ENCODE results near the gene NKAPD1. TPM values are rescaled to one million over a fixed set of nuclear protein-coding genes. Genes with fewer than 3 reads are reported as not detected.

Gene NKAPD1
- polyA plus RNA-seq, 4 donors, result 48.8 to 61.1 (median 55.4) TPM

GRCh38 chr11:112134473-112134872, 60.4 kb downstream of the NKAPD1 start:
- no peak for DNase-seq (ENCODE audit: low read depth in 4 of 4, low spot score in 2 of 4)

Other genes with a start within 250 kb of the NKAPD1 start
- 10 to 100 TPM; 38.2 to 47.6 (median 42.6) TPM for gene ALG9, start 202.7 kb upstream of the NKAPD1 start, polyA plus RNA-seq (ENCODE audit: insufficient read length in 4 of 4)
- 1 to 10 TPM; 5.1 to 6.1 (median 5.6) TPM for gene FDXACB1, start 195.1 kb upstream of the NKAPD1 start, polyA plus RNA-seq (ENCODE audit: insufficient read length in 4 of 4)
- 10 to 100 TPM; 39.9 to 51.3 (median 43.6) TPM for gene CFAP68, start 194.8 kb upstream of the NKAPD1 start, polyA plus RNA-seq (ENCODE audit: insufficient read length in 4 of 4)
- 10 to 100 TPM; 46.4 to 69.2 (median 52.6) TPM for gene CRYAB, start 162.5 kb upstream of the NKAPD1 start, polyA plus RNA-seq (ENCODE audit: insufficient read length in 4 of 4)
- 1 to 10 TPM; 1.8 to 3.1 (median 2.3) TPM for gene HSPB2, start 161.6 kb upstream of the NKAPD1 start, polyA plus RNA-seq (ENCODE audit: insufficient read length in 4 of 4)
- gene C11orf52, start 155.4 kb upstream of the NKAPD1 start, polyA plus RNA-seq (ENCODE audit: insufficient read length in 4 of 4), result 10 to 100 TPM in 3 of 4 donors, 1 to 10 TPM in 1; 9.7 to 14.4 (median 12.9) TPM
- gene DIXDC1, start 137.0 kb upstream of the NKAPD1 start, polyA plus RNA-seq (ENCODE audit: insufficient read length in 4 of 4), result 10 to 100 TPM; 19.2 to 20.7 (median 20.0) TPM
- gene DLAT, start 48.9 kb upstream of the NKAPD1 start, polyA plus RNA-seq (ENCODE audit: insufficient read length in 4 of 4), result 10 to 100 TPM; 46.3 to 56.9 (median 48.9) TPM
- gene PIH1D2, start 282 bp upstream of the NKAPD1 start, polyA plus RNA-seq (ENCODE audit: insufficient read length in 4 of 4), result 10 to 100 TPM in 3 of 4 donors, 1 to 10 TPM in 1; 7.6 to 13.7 (median 11.0) TPM
- 10 to 100 TPM; 65.0 to 88.9 (median 76.5) TPM for gene TIMM8B, start 12.5 kb downstream of the NKAPD1 start, polyA plus RNA-seq (ENCODE audit: insufficient read length in 4 of 4)
- gene SDHD, start 12.6 kb downstream of the NKAPD1 start, polyA plus RNA-seq (ENCODE audit: insufficient read length in 4 of 4), result 100 to 1,000 TPM; 162 to 223 (median 180) TPM
- gene IL18, start 89.8 kb downstream of the NKAPD1 start, polyA plus RNA-seq (ENCODE audit: insufficient read length in 4 of 4), result 10 to 100 TPM in 2 of 4 donors, 1 to 10 TPM in 2; 4.3 to 15.4 (median 9.4) TPM
- gene TEX12, start 93.1 kb downstream of the NKAPD1 start, polyA plus RNA-seq (ENCODE audit: insufficient read length in 4 of 4), result under 1 TPM; 0.18 to 0.52 (median 0.24) TPM
- gene BCO2, start 101.2 kb downstream of the NKAPD1 start, polyA plus RNA-seq (ENCODE audit: insufficient read length in 4 of 4), result 1 to 10 TPM; 2.1 to 9.3 (median 4.5) TPM
- 10 to 100 TPM; 46.6 to 65.6 (median 54.4) TPM for gene PTS, start 152.1 kb downstream of the NKAPD1 start, polyA plus RNA-seq (ENCODE audit: insufficient read length in 4 of 4)
- gene PLET1, start 186.6 kb downstream of the NKAPD1 start, polyA plus RNA-seq (ENCODE audit: insufficient read length in 4 of 4), result under 1 TPM in 1 of 4 donors, not detected in 3; 0.13 TPM

Data from left renal cortex interstitium (tissue), 4 donors.